Stimulated activated CD8-positive, alpha-beta memory T cell treated with anti-CD3 and anti-CD28 coated beads, Interleukin-4, amount 100 ng/mL, for 24 hours (primary cell): ENCODE measurements around the gene KLKB1.
"Not testable (repeated sequence)": the region's sequence is repeated elsewhere in the genome, so short reads cannot be mapped to it uniquely, and the experiment has no call there.

Experiments
- DNase-seq: peaks from one replicate; pipeline ENCODE4 v3.0.0-alpha.2; 2020; ENCODE audit warnings: low read depth

KLKB1 gene

GRCh38 chr4:186265683-186266652, 38.7 kb downstream of the KLKB1 start, which contains the start of gene F11:
TSS of gene F11 (plus strand) at chr4:186266189. CDS start at chr4:186267137, 948 bp downstream.
- DNase-seq: no peak

- DNase-seq: no peak
Measured at GRCh38 chr4:186266729-186267456, 39.6 kb downstream of the KLKB1 start.

GRCh38 chr4:186271081-186271678, 43.9 kb downstream of the KLKB1 start:
- DNase-seq: no peak

- DNase-seq: no peak
Measured at GRCh38 chr4:186272699-186273391, 45.5 kb downstream of the KLKB1 start.

- not testable (repeated sequence) for DNase-seq
Measured at GRCh38 chr4:186273392-186273789, 46.1 kb downstream of the KLKB1 start.

- DNase-seq: no peak
Measured at GRCh38 chr4:186283311-186283710, 56.0 kb downstream of the KLKB1 start.

GRCh38 chr4:186285147-186285546, 57.8 kb downstream of the KLKB1 start:
- DNase-seq: no peak

- DNase-seq: no peak
Measured at GRCh38 chr4:186286581-186286980, 59.3 kb downstream of the KLKB1 start.

- no peak for DNase-seq
Measured at GRCh38 chr4:186291256-186291890, 64.1 kb downstream of the KLKB1 start.

- DNase-seq: no peak
Measured at GRCh38 chr4:186294160-186294559, 66.9 kb downstream of the KLKB1 start.

- no peak for DNase-seq
Measured at GRCh38 chr4:186296481-186296880, 69.2 kb downstream of the KLKB1 start.

GRCh38 chr4:186297013-186297645, 69.8 kb downstream of the KLKB1 start:
- no peak for DNase-seq

GRCh38 chr4:186298031-186298647, 70.8 kb downstream of the KLKB1 start:
- DNase-seq: no peak

GRCh38 chr4:186299291-186299690, 72.0 kb downstream of the KLKB1 start:
- DNase-seq: no peak

- no peak for DNase-seq
Measured at GRCh38 chr4:186300659-186301390, 73.5 kb downstream of the KLKB1 start.

GRCh38 chr4:186304216-186304615, 76.9 kb downstream of the KLKB1 start:
- DNase-seq: no peak

- no peak for DNase-seq
Measured at GRCh38 chr4:186304866-186305505, 77.7 kb downstream of the KLKB1 start.

GRCh38 chr4:186307497-186307896, 80.2 kb downstream of the KLKB1 start:
- DNase-seq: no peak

- DNase-seq: no peak
Measured at GRCh38 chr4:186307916-186308315, 80.6 kb downstream of the KLKB1 start.
